Loucy (cell line): Measurements from ENCODE around the gene SYNJ1.

Experiments used
- EZH2phosphoT487 ChIP-seq: fragments of 200-600 bp; IDR thresholded peaks from 2 replicates; pipeline ENCODE4 v1.6.1; 2018; ENCODE audit warnings: antibody characterized with exemption, mild to moderate bottlenecking, moderate library complexity, borderline replicate concordance
- TF ChIP-seq, protein P1 (sequence below): fragments of 200-600 bp; sonication (generic); conservative IDR thresholded peaks from 2 replicates; pipeline ENCODE4 v1.5.1; 2014; ENCODE audit warnings: mild to moderate bottlenecking, antibody characterized with exemption, low read length

DNA sequence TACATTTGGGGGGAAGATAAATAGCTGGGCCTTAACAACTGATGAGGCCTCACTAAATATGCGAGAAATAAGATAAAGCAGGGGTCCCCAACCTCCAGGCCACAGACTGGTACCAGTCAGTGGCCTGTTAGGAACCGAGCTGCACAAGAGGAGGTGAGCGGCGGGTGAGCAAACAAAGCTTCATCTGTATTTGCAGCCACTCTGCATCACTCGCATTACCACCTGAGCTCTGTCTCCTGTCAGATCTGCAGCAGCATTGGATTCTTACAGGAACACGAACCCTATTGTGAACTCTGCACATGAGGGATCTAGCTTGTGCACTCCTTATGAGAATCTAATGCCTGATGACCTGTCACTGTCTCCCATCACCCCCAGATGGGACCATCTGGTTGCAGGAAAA, 48.9 kb upstream of the SYNJ1 start:
- TF ChIP-seq, protein P1, sequence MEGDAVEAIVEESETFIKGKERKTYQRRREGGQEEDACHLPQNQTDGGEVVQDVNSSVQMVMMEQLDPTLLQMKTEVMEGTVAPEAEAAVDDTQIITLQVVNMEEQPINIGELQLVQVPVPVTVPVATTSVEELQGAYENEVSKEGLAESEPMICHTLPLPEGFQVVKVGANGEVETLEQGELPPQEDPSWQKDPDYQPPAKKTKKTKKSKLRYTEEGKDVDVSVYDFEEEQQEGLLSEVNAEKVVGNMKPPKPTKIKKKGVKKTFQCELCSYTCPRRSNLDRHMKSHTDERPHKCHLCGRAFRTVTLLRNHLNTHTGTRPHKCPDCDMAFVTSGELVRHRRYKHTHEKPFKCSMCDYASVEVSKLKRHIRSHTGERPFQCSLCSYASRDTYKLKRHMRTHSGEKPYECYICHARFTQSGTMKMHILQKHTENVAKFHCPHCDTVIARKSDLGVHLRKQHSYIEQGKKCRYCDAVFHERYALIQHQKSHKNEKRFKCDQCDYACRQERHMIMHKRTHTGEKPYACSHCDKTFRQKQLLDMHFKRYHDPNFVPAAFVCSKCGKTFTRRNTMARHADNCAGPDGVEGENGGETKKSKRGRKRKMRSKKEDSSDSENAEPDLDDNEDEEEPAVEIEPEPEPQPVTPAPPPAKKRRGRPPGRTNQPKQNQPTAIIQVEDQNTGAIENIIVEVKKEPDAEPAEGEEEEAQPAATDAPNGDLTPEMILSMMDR, result no peak
- no peak for TF ChIP-seq EZH2phosphoT487
